ENCODE results near the gene CAPN14. TPM values are rescaled to one million over a fixed set of nuclear protein-coding genes. Genes with fewer than 3 reads are reported as not detected.

The CAPN14 gene
- total and polyA plus RNA-seq, 12 donors = 0.10 to 0.28 (median 0.11) TPM; not detected in 5

DNA sequence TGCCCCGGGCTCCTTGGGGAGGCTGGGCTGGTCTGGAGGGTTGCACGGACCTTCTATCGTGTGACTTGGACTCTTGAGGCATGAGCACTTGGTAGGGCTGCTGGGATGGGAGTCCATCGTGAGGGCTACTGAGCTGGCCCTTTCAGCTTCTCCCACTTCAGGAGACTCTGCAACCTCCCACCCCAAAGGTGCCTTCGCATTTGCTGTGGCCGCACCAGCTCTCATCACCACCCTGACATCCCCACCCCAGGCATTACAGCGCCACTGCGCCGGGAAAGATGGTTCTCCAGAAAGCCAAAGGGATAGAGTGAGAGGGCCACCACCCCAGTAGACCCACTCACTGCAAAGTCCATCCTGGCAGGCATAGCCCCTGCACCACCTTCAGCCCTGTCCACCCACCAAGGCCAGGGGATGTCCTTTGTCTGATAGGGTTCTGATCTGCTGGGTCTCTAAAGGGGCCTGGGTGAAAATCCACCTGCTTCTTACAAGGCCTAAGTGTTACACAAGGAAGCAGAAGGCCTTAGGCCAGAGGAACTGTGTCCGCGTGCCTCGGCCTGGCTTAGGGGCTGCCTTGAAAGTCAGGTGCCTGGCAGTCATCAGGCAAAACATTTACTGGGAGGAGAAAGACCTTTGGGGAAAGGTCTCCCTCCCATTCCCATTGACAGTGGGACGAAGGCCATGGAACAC, 21.7 kb upstream of the CAPN14 start:
- Histone ChIP-seq H3K27me3 (no peaks in the 10 kb centered on the region), H3K4me1 (replicated peaks in 1 of 2) (peaks cover 0 to 5% of the 10 kb centered on the region in 2 donors), H3K4me3 (no peak overlapping the region), H3K36me3 (replicated peaks in 1 of 2) (no peaks in the 10 kb centered on the region), H3K27ac (peak overlapping the region in 2 of 5 donors; percentile 71 to 81), H3K9me3 (replicated peaks in 1 of 3) (no peaks in the 10 kb centered on the region)
- TF ChIP-seq POLR2A (IDR thresholded peaks at IDR 0.05) = no peak
- TF ChIP-seq, protein P1, sequence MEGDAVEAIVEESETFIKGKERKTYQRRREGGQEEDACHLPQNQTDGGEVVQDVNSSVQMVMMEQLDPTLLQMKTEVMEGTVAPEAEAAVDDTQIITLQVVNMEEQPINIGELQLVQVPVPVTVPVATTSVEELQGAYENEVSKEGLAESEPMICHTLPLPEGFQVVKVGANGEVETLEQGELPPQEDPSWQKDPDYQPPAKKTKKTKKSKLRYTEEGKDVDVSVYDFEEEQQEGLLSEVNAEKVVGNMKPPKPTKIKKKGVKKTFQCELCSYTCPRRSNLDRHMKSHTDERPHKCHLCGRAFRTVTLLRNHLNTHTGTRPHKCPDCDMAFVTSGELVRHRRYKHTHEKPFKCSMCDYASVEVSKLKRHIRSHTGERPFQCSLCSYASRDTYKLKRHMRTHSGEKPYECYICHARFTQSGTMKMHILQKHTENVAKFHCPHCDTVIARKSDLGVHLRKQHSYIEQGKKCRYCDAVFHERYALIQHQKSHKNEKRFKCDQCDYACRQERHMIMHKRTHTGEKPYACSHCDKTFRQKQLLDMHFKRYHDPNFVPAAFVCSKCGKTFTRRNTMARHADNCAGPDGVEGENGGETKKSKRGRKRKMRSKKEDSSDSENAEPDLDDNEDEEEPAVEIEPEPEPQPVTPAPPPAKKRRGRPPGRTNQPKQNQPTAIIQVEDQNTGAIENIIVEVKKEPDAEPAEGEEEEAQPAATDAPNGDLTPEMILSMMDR (IDR thresholded peaks at IDR 0.05) = no peak
- intact Hi-C loops (cut with DNase I) = no loop called here
- WGBS, 4 donors = 58 to 87% (median 85%) methylated on average over 5 to 13 of the region's 13 CpGs
- DNase-seq = no peak

DNA sequence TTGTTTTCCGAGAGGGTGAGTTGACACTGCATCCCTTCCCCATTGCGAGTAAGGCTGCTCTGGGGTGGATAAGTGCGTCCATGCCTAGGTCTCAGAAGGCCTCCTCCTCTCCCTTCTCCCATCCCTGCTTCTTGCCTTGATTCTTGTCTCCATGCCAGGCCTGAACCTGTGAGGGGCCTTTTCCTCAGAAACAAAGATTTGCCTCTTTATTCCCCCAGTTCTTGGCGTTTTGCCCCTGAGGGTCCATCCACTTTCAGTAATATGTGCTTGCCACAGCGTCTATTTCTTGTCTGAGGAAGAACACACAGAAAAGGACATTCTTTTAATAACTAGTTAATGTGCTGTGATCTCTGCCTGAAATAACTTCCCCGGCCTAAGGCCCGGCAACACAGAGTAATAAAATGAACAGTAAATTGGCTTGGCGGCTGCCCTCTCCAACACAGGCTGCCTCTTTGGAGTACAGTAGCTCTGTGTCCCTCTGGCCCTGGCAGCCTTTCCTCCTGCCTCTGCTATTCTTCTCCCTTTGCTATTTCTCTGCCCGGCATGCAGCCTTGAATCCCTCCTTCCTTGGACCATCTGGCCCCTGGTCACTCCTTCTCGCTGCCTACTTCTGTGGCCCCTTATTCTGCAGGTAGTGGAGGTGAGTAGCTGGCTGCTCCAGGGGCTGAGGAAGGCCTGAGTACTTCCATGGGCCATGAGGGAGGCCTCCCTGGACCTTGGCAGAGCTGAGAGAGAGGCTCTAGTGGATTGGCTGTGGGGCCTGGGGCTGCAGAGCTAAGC, 21.0 kb upstream of the CAPN14 start:
- intact Hi-C loops (cut with DNase I) = no loop called here
- DNase-seq = no peak
- 69 to 87% (median 79%) methylated on average over 10 of the region's 10 CpGs for WGBS, 4 donors
- H3K27ac ChIP-seq = peak overlapping the region in 2 of 5 donors; percentile 44 to 71
- H3K4me3 ChIP-seq = no peak overlapping the region
- H3K36me3 ChIP-seq (replicated peaks in 1 of 2) = no peaks in the 10 kb centered on the region
- no peaks in the 10 kb centered on the region for H3K27me3 ChIP-seq
- peaks cover 0 to 5% of the 10 kb centered on the region in 2 donors for H3K4me1 ChIP-seq (replicated peaks in 1 of 2)
- H3K9me3 ChIP-seq (replicated peaks in 1 of 3) = no peaks in the 10 kb centered on the region
- TF ChIP-seq, protein P1 (IDR thresholded peaks at IDR 0.05) = no peak
- TF ChIP-seq POLR2A (IDR thresholded peaks at IDR 0.05) = no peak

DNA sequence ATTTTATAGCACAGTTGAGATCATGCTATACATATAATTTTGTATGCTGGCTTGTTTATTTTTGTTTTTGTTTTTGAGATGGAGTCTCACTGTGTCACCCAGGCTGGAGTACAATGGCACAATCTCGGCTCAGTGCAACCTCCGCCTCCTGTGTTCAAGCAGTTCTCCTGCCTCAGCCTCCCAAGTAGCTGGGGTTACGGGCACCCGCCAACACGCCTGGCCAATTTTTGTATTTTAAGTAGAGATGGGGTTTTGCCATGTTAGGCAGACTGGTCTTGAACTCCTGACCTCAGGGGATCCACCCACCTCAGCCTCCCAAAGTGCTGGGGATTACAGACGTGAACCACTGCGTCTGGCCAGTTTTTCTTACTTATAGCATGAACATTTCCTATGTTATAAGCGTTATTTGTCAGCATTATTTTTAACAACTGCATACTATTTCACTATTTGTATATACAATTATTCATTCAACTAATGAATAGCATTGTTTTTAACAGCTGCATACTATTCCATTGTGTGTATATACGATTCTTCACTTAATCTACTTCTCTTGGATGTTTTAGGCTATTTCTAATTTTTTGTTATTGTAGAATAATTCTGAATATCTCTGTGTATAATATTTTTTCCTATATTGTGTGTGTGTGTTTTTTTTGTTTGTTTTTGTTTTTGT, 20.2 kb upstream of the CAPN14 start:
- WGBS, 4 donors = 90 to 96% (median 92%) methylated on average over 9 of the region's 9 CpGs
- Histone ChIP-seq H3K9me3 (replicated peaks in 1 of 3) (no peaks in the 10 kb centered on the region), H3K36me3 (replicated peaks in 1 of 2) (no peaks in the 10 kb centered on the region), H3K27ac (peak overlapping the region in 1 of 5 donors; percentile 1), H3K4me3 (peak overlapping the region in 1 of 4 donors; percentile 12), H3K4me1 (replicated peaks in 1 of 2) (peaks cover 0 to 5% of the 10 kb centered on the region in 2 donors), H3K27me3 (no peaks in the 10 kb centered on the region)
- DNase-seq = no peak
- TF ChIP-seq, protein P1 (IDR thresholded peaks at IDR 0.05) = no peak
- TF ChIP-seq POLR2A (IDR thresholded peaks at IDR 0.05) = no peak
- intact Hi-C loops (cut with DNase I) = no loop called here

All from adrenal gland (tissue), 12 donors.